Urothelium cell line (cell line): Measurements from ENCODE around the gene SMURF1.
"Not testable (repeated sequence)": the region's sequence is repeated elsewhere in the genome, so short reads cannot be mapped to it uniquely, and the experiment has no call there.

Experiments
- DNase-seq: peaks from one replicate; pipeline ENCODE4 v3.0.0; 2011; ENCODE audit warnings: low spot score, mixed read lengths
- FAIRE-seq: peaks from 2 replicates; lab custom pipeline; 2011; peaks lifted over from hg19 to GRCh38; lab: Jason Lieb, UNC

Gene SMURF1

GRCh38 chr7:99073839-99074446, 70.0 kb downstream of the SMURF1 start:
- FAIRE-seq (no peak), DNase-seq (no peak)

- DNase-seq: no peak
- FAIRE-seq: no peak
Observed at GRCh38 chr7:99072126-99072525, 71.8 kb downstream of the SMURF1 start.

GRCh38 chr7:99070361-99070760, 73.5 kb downstream of the SMURF1 start:
- no peak for FAIRE-seq
- DNase-seq: no peak

GRCh38 chr7:99061001-99061776, 82.7 kb downstream of the SMURF1 start:
- DNase-seq (no peak), FAIRE-seq (no peak)

GRCh38 chr7:99054781-99055180, 89.1 kb downstream of the SMURF1 start:
- DNase-seq (no peak), FAIRE-seq (no peak)

- FAIRE-seq (no peak), DNase-seq (no peak)
Observed at GRCh38 chr7:99050971-99051370, 92.9 kb downstream of the SMURF1 start.

GRCh38 chr7:99047526-99048077, 96.3 kb downstream of the SMURF1 start:
- DNase-seq (no peak), FAIRE-seq (no peak)

- no peak for DNase-seq
- FAIRE-seq: no peak
Observed at GRCh38 chr7:99046722-99047121, 97.2 kb downstream of the SMURF1 start.

- DNase-seq, FAIRE-seq: not testable (repeated sequence)
Observed at GRCh38 chr7:99046262-99046661, 97.6 kb downstream of the SMURF1 start.

GRCh38 chr7:99044858-99045257, 99.0 kb downstream of the SMURF1 start:
- not testable (repeated sequence) for DNase-seq, FAIRE-seq

- DNase-seq: no peak
- FAIRE-seq: no peak
Observed at GRCh38 chr7:99042957-99043356, 101.0 kb downstream of the SMURF1 start.

GRCh38 chr7:99041526-99041925, 102.4 kb downstream of the SMURF1 start:
- no peak for FAIRE-seq
- no peak for DNase-seq

GRCh38 chr7:99040104-99040958, 103.6 kb downstream of the SMURF1 start:
- DNase-seq: peak; percentile 92

GRCh38 chr7:99039384-99039891, 104.5 kb downstream of the SMURF1 start:
- DNase-seq: no peak

More at GRCh38 chr7:99040104-99040958, 103.6 kb downstream of the SMURF1 start:
- FAIRE-seq: peak; percentile 17

GRCh38 chr7:99038086-99038855, 105.6 kb downstream of the SMURF1 start:
- FAIRE-seq: no peak

More at GRCh38 chr7:99039384-99039891, 104.5 kb downstream of the SMURF1 start:
- no peak for FAIRE-seq

GRCh38 chr7:99037327-99037940, 106.5 kb downstream of the SMURF1 start:
- DNase-seq: no peak
- FAIRE-seq: no peak

More at GRCh38 chr7:99038086-99038855, 105.6 kb downstream of the SMURF1 start:
- no peak for DNase-seq

- no peak for FAIRE-seq
- DNase-seq: peak; percentile 49
Observed at GRCh38 chr7:99036546-99037111, 107.3 kb downstream of the SMURF1 start.

GRCh38 chr7:99035723-99036545, 108.0 kb downstream of the SMURF1 start:
- DNase-seq: no peak
- FAIRE-seq: no peak
